Measurements from ENCODE around the gene PRSS57.

DNA sequence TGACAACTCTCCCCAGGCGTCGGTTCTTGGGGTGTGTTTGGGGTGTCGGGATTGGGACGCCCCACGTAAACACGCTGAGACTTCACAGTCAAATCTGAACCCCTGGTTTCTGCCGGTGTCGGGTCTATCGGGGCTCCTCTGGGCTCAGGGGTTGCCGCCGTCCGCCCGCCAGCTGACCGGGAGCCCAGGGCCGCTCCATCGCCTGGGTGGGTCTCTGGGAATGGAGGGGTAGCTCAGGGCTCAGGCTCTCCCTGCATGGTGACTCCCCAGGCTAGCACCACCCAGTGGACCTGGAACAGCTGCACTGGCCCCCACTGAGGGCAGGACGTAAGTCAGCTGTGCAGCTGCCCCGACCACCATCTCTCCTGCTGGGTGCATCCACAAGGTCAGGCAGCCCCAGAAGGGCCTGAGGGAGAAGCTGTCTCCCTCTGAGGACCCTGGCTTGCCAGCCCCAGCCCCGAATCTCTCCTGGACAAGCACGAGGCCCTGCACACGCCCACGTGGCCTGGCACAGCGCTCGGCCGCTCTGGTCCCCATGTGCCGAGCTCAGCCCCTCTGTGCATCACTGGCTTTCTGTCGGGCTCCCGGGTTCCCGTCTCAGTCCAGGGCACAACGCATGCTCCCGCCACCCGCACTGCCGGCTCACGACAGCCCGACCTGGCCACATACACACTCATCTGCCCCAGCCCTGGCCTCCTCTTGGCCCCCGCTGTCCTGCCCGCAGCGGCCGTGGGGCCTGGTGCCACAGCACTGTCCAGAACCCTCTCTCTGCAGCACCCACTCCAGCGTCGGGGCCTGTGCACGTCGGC lies 38.3 kb downstream of the PRSS57 start:
- TF ChIP-seq, protein P1, sequence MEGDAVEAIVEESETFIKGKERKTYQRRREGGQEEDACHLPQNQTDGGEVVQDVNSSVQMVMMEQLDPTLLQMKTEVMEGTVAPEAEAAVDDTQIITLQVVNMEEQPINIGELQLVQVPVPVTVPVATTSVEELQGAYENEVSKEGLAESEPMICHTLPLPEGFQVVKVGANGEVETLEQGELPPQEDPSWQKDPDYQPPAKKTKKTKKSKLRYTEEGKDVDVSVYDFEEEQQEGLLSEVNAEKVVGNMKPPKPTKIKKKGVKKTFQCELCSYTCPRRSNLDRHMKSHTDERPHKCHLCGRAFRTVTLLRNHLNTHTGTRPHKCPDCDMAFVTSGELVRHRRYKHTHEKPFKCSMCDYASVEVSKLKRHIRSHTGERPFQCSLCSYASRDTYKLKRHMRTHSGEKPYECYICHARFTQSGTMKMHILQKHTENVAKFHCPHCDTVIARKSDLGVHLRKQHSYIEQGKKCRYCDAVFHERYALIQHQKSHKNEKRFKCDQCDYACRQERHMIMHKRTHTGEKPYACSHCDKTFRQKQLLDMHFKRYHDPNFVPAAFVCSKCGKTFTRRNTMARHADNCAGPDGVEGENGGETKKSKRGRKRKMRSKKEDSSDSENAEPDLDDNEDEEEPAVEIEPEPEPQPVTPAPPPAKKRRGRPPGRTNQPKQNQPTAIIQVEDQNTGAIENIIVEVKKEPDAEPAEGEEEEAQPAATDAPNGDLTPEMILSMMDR (conservative IDR thresholded peaks at IDR 0.05): no peak
- no peak for TF ChIP-seq ZFX (IDR thresholded peaks at IDR 0.05)

Measured in C4-2B (cell line).